GM19463 (cell line): ENCODE data around the gene ADAM19.

Experiments
- ATAC-seq: cut with Tn5 transposase; IDR thresholded peaks from one replicate; pipeline ENCODE4 v1.9.1; 2021; ENCODE audit warnings: mild to moderate bottlenecking, moderate library complexity; ENCODE audit not compliant: unreplicated experiment

Gene ADAM19

GRCh38 chr5:157597277-157597676 is 21.7 kb upstream of the ADAM19 start:
- peak; percentile 16 for ATAC-seq

DNA sequence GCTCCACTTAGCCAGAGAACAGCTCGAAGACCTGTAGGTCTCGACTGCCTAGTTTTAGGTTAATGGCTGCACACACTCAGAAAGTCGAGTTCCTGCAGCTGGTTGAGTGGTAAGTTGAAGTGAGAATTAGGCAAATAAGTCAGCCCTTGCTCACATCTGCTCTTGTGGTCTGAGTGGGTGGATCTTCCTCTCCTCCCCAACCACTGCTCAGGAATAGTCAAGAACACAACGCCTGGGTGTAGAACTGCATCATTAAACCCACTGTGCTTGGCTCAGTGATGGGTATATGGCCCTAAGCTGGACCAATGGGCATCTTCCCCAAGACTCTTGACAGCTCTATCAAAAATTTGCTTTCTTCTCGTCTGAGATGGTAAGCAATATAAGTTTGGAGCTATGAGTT is 20.9 kb upstream of the ADAM19 start:
- peak; percentile 70 for ATAC-seq

DNA sequence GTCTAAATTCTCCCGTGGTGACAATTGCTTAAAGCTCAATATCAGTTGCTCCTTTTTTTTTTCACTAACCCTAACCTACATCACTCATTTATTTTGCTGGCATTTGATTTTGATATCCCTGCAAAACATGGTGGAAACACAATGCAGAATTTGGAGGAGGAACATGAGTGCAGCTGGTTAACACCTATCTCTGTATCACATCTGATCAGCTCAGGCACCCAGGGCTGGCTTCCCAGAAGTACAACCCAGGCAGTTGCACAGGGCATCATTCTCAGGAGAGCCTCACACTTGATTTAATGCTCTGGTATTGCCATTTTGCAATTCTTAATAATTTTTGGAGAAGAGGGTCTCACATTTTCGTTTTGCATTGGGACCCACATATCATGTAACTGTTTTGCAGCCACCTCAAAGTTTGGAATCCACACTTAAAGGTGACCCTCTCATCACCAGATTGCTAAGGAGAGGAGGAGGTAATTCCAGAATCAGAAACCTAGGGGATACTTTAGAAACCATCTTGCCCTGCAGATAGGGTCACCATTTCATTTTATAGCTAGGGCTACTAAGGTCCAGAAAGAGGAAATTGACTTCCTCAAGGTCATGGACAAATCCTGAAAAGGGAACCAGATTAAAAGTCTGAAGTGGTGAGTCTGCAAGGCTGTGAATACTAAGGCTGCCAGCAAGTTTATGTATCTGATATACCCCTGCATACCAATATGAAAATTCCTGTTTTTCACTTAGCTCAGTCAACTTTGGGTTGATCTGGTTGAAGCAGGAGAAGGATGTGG is 19.3 kb upstream of the ADAM19 start:
- no peak for ATAC-seq

- ATAC-seq, result peak; percentile 21
Observed at GRCh38 chr5:157594257-157594656, 18.7 kb upstream of the ADAM19 start.

DNA sequence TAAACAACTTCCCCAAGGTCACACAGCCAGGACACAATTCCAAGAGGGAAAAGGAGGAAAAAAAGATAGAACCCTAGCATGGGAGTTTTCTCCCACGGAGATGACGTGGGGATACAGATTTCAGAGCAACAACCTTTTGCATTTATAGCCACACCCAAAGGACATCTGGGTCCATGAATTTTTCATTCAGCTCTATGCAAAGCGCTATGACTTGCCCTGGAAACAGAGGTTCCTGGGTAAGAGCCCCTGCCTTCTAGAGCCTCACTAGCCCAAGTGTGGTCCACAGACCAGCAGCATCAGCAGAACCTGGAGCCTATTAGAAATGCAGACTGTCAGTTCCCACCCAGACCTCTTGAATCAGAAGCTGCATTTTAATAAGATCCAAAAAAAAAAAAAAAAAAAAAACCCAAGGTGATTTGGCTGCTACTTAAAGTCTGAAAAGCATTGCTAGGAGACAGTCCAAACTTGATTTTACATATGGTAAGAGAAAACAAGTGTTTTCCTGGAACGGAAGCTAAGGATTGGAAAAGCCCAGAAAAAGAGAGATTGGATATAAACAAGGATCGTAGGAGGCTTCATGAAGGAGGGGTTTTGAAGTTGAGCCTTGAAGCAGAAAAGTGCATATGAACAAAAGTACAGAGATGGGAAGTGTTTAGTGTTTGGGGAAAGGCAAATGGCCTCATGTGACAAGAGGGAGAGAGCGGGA is 17.6 kb upstream of the ADAM19 start:
- no peak for ATAC-seq

DNA sequence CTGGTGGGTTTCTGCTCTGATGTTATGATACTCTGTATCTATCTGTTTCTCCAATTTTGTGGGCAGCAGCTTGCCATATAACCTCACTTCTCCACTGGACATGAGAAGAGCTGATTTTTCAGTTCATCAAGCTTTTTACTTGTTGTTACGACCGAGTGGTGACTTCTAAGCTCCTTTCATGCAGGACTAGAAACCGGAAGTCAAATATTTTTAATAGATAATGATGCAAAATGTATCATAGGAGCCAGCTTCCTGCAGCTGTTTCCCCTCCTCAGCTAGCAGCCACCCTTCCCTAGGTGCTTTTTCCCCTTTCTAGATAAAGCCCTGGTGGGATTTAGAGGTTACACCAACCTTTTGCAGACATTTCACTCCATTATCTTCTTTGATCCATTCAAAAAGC is 17.0 kb upstream of the ADAM19 start:
- no peak for ATAC-seq

GRCh38 chr5:157590478-157590877 is 14.9 kb upstream of the ADAM19 start:
- no peak for ATAC-seq

DNA sequence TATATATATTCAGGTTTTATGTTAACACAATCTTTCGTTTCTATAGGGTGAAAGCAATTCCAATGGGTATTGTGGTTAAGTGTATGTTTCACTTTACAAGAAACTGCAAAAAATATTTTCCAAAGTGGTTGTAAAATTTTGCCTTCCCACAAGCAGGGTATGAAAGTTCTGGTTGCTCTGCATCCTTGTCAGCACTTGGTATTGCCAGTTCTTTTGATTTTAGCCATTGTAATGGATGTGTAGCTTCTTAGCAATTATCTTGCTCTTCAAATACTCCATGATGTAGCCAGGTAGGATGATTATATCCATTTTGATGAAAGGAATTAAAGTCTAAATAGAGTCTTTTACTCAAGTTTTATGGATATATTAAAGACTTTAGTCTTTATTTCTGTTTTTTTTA is 9.1 kb upstream of the ADAM19 start:
- ATAC-seq, result no peak

- no peak for ATAC-seq
Observed at GRCh38 chr5:157582731-157583620, 7.4 kb upstream of the ADAM19 start.

- no peak for ATAC-seq
Observed at GRCh38 chr5:157581901-157582300, 6.3 kb upstream of the ADAM19 start.

GRCh38 chr5:157578079-157578780 is 2.7 kb upstream of the ADAM19 start:
- no peak for ATAC-seq

DNA sequence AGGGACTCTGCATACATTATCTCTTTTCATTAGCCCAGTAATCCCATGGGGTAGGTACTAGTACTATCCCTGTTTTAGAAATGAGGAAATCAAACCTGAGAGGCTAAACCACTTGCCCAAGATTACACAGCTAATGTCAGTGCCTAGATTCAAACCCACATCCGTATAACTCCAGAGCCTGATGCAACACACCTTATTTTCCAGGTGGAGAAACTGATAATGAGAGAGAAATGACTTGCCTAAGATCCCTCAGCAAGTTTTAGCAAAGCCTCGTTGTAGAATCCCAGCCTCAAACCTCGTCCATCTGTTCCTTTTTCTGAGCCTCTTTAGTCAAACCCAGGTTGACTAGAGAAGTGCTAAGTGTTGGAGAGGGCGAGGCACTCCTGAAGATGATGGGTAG is 1.1 kb upstream of the ADAM19 start:
- ATAC-seq, result no peak

DNA sequence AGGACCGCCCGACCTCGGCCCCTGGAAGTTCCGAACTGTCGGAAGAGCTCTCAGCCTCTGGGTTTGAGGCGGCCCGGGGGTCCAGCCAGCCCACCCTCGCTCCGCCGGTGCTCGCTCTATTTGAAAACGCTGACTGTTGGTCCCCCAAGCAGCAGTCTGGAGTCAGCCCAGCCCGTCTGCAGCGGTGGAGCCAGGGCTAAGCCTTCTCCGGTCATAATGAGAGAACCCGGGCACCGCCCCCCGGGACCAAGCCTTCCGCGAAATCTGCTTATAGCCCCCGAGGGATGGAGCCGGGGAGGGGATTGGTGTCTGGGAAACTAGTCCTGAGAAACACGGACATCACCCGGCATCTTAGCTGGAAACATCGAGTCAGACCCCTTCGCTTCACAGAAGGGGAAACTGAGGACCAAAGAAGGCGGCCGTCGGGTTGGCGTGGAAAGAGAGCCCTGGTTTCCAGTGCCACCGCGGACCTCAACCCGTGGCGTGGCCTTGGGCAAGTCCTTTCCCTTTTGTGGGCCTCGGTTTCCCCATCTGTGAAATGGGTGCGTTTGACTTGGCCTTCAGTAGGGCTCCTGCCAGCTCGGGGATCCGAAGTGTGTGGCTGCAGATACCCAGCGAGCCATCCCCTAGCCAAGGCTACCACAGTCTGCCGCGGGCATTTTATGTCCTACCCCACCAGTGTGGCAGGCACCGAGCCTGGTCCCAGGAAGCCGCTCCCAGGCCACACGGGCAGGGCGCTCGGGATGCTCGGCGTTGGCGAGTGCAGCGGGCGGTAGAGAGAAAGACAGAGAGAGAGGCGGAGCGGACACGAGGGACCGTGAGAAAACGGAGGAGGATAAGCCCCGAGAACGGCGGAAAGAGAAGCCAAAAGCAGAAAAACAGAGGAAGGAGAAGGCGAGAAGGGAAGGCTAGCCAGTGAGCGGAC is 857 bp downstream of the ADAM19 start:
- ATAC-seq, result peak; percentile 6

- ATAC-seq, result peak; percentile 79
Observed at GRCh38 chr5:157571357-157571827, 4.2 kb downstream of the ADAM19 start.

- ATAC-seq, result no peak
Observed at GRCh38 chr5:157570531-157571200, 4.9 kb downstream of the ADAM19 start.

- ATAC-seq, result no peak
Observed at GRCh38 chr5:157568720-157569119, 6.9 kb downstream of the ADAM19 start.

DNA sequence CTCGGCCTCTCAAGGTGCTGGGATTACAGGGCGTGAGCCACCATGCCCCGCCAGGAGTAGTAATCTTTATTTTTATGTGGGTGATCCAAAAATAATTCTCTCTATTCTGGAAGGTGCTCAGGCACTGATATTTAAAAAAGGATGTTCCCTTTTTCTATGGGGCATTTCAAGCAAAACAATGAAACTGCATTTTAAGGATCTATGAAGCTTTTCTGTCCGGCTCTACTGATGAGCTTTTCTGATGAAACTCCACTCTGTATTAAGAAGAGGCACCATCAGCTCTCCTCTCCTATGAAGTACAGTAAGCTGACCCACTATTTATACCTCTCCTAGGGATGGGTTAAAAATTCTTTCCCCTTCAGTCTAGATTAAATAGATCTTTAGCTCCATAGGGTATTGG is 7.4 kb downstream of the ADAM19 start:
- no peak for ATAC-seq

- no peak for ATAC-seq
Observed at GRCh38 chr5:157566902-157567489, 8.6 kb downstream of the ADAM19 start.
